GM12891 (cell line): ENCODE measurements around the gene CFAP46.

Experiments used
- PAX5 ChIP-seq: IDR thresholded peaks from 2 replicates; pipeline ENCODE4 v1.6.1; 2011; ENCODE audit warnings: low read length, moderate library complexity, mild to moderate bottlenecking; ENCODE audit not compliant: insufficient read depth, severe bottlenecking
- POLR2A ChIP-seq: IDR thresholded peaks from 2 replicates; pipeline ENCODE4 v1.6.1; 2011; ENCODE audit warnings: low read depth, low read length, control low read depth
- POLR2AphosphoS5 ChIP-seq: IDR thresholded peaks from 2 replicates; pipeline ENCODE4 v1.6.1; 2011; ENCODE audit warnings: low read depth, low read length, control low read depth
- TAF1 ChIP-seq: IDR thresholded peaks from 2 replicates; pipeline ENCODE4 v1.6.1; 2011; ENCODE audit warnings: low read depth, low read length, control low read depth

- TF ChIP-seq POLR2AphosphoS5 (no peak), POLR2A (no peak), TAF1 (no peak), PAX5 (no peak)
Observed at GRCh38 chr10:132862485-132863420, 79.6 kb downstream of the CFAP46 start.
